GM23248 (cell line): ENCODE data around the gene RXRA. TPM values are rescaled to one million over a fixed set of nuclear protein-coding genes. Genes with fewer than 3 reads are reported as not detected.

ENCODE experiments used
- DNase-seq: peaks from one replicate; pipeline ENCODE4 v3.0.0-alpha.2; 2015
- H2AFZ ChIP-seq: fragments of 200-600 bp; sonication (generic); 2 replicates; pipeline ENCODE4 v1.6.1; 2016; ENCODE audit warnings: antibody characterized with exemption
- H3F3A ChIP-seq: fragments of 200-600 bp; sonication (generic); 2 replicates; pipeline ENCODE4 v1.6.1; 2016; ENCODE audit warnings: mild to moderate bottlenecking, antibody characterized with exemption, mixed run types; ENCODE audit not compliant: insufficient read depth
- H3K27ac ChIP-seq: fragments of 200-600 bp; sonication (generic); 2 replicates; pipeline ENCODE4 v1.5.1; 2016; ENCODE audit warnings: mild to moderate bottlenecking
- H3K27me3 ChIP-seq: fragments of 200-600 bp; sonication (generic); replicated peaks from 2 replicates; pipeline ENCODE4 v1.6.1; 2016; ENCODE audit warnings: mild to moderate bottlenecking; ENCODE audit not compliant: insufficient read depth
- H3K36me3 ChIP-seq: fragments of 200-600 bp; sonication (generic); 2 replicates; pipeline ENCODE4 v1.6.1; 2016; ENCODE audit warnings: low read depth, mild to moderate bottlenecking
- H3K4me1 ChIP-seq: fragments of 200-600 bp; sonication (generic); 2 replicates; pipeline ENCODE4 v1.6.1; 2016; ENCODE audit warnings: mild to moderate bottlenecking; ENCODE audit not compliant: insufficient read depth
- H3K4me2 ChIP-seq: fragments of 200-600 bp; sonication (generic); one replicate; pipeline ENCODE4 v1.6.1; 2016; ENCODE audit warnings: mild to moderate bottlenecking; ENCODE audit not compliant: unreplicated experiment
- H3K4me3 ChIP-seq: fragments of 200-600 bp; sonication (generic); 2 replicates; pipeline ENCODE4 v1.5.1; 2016; ENCODE audit warnings: mild to moderate bottlenecking
- H3K79me2 ChIP-seq: fragments of 200-600 bp; sonication (generic); 2 replicates; pipeline ENCODE4 v1.6.1; 2016; ENCODE audit warnings: mild to moderate bottlenecking; ENCODE audit not compliant: insufficient read depth
- H3K9ac ChIP-seq: fragments of 200-600 bp; sonication (generic); 2 replicates; pipeline ENCODE4 v1.6.1; 2016; ENCODE audit warnings: mild to moderate bottlenecking
- H3K9me2 ChIP-seq: fragments of 200-600 bp; sonication (generic); 2 replicates; pipeline ENCODE4 v1.6.1; 2016; ENCODE audit warnings: mixed run types, mild to moderate bottlenecking, moderate library complexity; ENCODE audit not compliant: insufficient read depth
- H3K9me3 ChIP-seq: fragments of 200-600 bp; sonication (generic); one replicate; pipeline ENCODE4 v1.6.1; 2017; ENCODE audit warnings: low read depth
- H4K20me1 ChIP-seq: fragments of 200-600 bp; sonication (generic); 2 replicates; pipeline ENCODE4 v1.6.0; 2016; ENCODE audit not compliant: insufficient read depth
- EZH2 ChIP-seq: fragments of 200-600 bp; sonication (generic); IDR thresholded peaks from 2 replicates; pipeline ENCODE4 v1.6.1; 2018; ENCODE audit warnings: antibody characterized with exemption, mild to moderate bottlenecking; ENCODE audit not compliant: insufficient read depth, poor library complexity, severe bottlenecking
- EZH2phosphoT487 ChIP-seq: fragments of 200-600 bp; sonication (generic); IDR thresholded peaks from 2 replicates; pipeline ENCODE4 v1.6.1; 2018; ENCODE audit warnings: antibody characterized with exemption, moderate library complexity, mild to moderate bottlenecking, low read depth; ENCODE audit not compliant: insufficient read depth
- WGBS, 2 experiments: methylation state at CpG; one replicate each; pipeline ENCODE4 v1.1.6; 2015 to 2017; ENCODE audit warnings: low lambda C conversion rate in 2 of 2, low coverage in 1 of 2; ENCODE audit errors: missing lambda C conversion rate in 2 of 2; 5-methylcytosine and 5-hydroxymethylcytosine counted together
- in situ Hi-C: fragments of 300-500 bp; cut with MboI; formaldehyde crosslinking; loops from 2 replicates; pipeline ENCODE4 v1.15.0; 2020
- polyA plus RNA-seq: library from polyadenylated mRNA; unstranded; fragments of >200 nt; fragmentation: Nextera tagmentation; extraction: Ambion mirVana; gene quantifications from 2 replicates; pipeline ENCODE4 v1.2.1, GENCODE V29; 2016
- total RNA-seq: library from RNA; depleted of rRNA; stranded (reverse); fragments of >200 nt; shearing (Covaris generic); gene quantifications from 2 replicates; pipeline ENCODE4 v1.2.3, GENCODE V29; 2014

The RXRA gene
- total and polyA plus RNA-seq, 2 experiments from 2014 or later, result 3.9 to 34.8 TPM

DNA sequence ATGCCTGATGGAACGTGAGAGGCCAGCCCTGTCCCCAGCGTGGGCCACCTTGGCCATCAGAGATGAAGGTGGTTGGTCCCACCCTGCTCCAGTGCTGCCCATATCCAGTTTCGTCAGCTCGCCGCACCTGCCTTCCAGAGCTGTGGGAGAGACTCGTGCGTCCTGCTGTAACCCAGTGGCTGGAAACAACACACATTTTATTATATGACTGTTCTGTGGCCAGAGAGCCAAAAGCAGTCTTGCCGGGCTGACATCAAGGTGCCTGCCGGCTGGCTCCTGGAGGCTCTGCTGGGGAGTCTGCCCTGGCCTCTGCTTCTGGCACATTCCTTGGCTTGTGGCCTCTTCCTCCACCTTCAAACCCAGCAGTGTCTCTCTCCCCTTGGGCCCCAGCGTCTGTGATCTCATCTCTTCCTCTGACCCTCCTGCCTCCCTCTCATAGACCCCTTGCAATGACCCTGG is 94.7 kb downstream of the RXRA start:
- no peaks in the 10 kb centered on the region for H3K9me3 ChIP-seq

DNA sequence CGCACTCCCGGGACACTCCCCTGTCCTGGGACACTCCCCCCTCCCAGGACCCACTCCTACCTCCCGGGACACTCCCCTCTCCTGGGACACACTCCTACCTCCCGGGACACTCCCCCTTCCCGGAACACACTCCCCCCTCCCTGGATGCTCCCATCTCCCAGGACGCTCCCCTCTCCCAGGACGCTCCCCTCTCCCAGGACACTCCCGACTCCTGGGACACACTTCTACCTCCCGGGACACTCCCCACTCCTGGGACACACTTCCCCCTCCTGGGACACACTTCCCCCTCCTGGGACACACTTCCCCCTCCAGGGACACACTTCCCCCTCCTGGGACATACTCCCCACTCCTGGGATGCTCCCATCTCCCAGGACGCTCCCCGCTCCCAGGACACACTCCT is 95.6 kb downstream of the RXRA start:
- in situ Hi-C loops, result loop anchor here (10.0 kb wide), 1 partner anchor 257 kb away; the partner anchor contains the start of gene RNU6ATAC
- Histone ChIP-seq H3K36me3 (no peaks in the 10 kb centered on the region; the same call in 1 of the 2 replicates), H3K9ac (no peak overlapping the region), H3F3A (no peaks in the 10 kb centered on the region), H3K27me3 (no peaks in the 10 kb centered on the region), H3K9me3 (no peaks in the 10 kb centered on the region), H3K27ac (no peak overlapping the region), H2AFZ (no peak overlapping the region), H3K9me2 (no peaks in the 10 kb centered on the region), H4K20me1 (no peaks in the 10 kb centered on the region), H3K4me2 (no peak overlapping the region), H3K4me1 (no peaks in the 10 kb centered on the region), H3K4me3 (no peak overlapping the region), H3K79me2 (no peaks in the 10 kb centered on the region)
- no peak for DNase-seq
- WGBS, 2 experiments, result 93 to 100% methylated on average over 1 to 11 of the region's 11 CpGs
- no peak for TF ChIP-seq EZH2phosphoT487
- no peak for TF ChIP-seq EZH2

More for the DNA sequence above, 94.7 kb downstream of the RXRA start:
- TF ChIP-seq EZH2phosphoT487 (no peak), EZH2 (no peak)
- no peak overlapping the region for H2AFZ ChIP-seq
- H3F3A ChIP-seq, result no peaks in the 10 kb centered on the region
- no peak overlapping the region for H3K9ac ChIP-seq
- H3K27me3 ChIP-seq, result no peaks in the 10 kb centered on the region
- H3K27ac ChIP-seq, result no peak overlapping the region
- no peak for DNase-seq
- H3K36me3 ChIP-seq, result no peaks in the 10 kb centered on the region; the same call in 1 of the 2 replicates
- no peaks in the 10 kb centered on the region for H3K9me2 ChIP-seq
- no peak overlapping the region for H3K4me3 ChIP-seq
- H4K20me1 ChIP-seq, result no peaks in the 10 kb centered on the region
- H3K4me1 ChIP-seq, result no peaks in the 10 kb centered on the region
- 88% methylated on average over 10 of the region's 10 CpGs for WGBS, 2 experiments
- in situ Hi-C loops, result loop anchor here (10.0 kb wide), 1 partner anchor 256 kb away; the partner anchor contains the start of gene RNU6ATAC
- H3K4me2 ChIP-seq, result no peak overlapping the region
- H3K79me2 ChIP-seq, result no peaks in the 10 kb centered on the region

DNA sequence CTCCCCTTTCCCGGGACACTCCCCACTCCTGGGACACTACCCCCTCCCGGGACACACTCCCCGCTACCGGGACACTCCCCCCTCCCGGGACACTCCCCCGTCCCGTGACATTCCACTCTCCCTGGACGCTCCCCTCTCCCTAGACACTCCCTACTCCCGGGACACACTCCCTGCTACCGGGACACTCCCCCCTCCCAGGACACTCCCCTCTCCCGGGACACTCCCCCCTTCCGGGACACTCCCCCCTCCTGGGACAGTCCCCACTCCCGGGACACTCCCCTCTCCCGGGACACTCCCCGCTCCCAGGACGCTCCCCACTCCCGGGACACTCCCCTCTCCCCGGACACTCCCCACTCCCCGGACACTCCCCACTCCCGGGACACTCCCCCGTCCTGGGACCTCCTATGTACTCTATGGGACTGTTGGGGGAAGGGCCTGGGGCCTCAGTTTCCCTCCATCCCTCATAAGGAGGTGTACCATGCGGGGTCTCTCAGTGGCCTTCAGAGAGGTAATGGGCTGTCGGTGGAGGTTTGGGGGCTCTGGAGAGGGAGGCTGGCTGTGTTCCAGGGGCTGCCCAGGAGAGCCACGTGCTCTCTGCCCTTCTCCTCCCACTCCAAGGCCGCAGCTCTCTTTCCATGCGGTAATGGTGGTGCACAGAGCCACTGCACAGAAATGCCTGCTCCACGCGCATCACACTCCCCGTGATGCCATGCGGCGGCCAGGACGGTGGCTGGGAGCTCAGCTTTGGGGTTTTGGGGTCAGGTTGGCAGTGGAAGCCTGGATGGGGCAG is 96.2 kb downstream of the RXRA start:
- Histone ChIP-seq H3K9ac (no peak overlapping the region), H3K27me3 (no peaks in the 10 kb centered on the region), H3F3A (no peaks in the 10 kb centered on the region), H3K27ac (no peak overlapping the region), H4K20me1 (no peaks in the 10 kb centered on the region), H3K4me2 (no peak overlapping the region), H3K9me2 (no peaks in the 10 kb centered on the region), H3K4me3 (no peak overlapping the region), H2AFZ (no peak overlapping the region), H3K9me3 (no peaks in the 10 kb centered on the region), H3K4me1 (no peaks in the 10 kb centered on the region), H3K36me3 (no peaks in the 10 kb centered on the region; the same call in 1 of the 2 replicates), H3K79me2 (no peaks in the 10 kb centered on the region)
- DNase-seq, result peak; percentile 24
- in situ Hi-C loops, result loop anchor here (10.0 kb wide), 1 partner anchor 258 kb away; the partner anchor contains the start of gene RNU6ATAC
- WGBS, 2 experiments, result 50 to 85% methylated on average over 11 to 32 of the region's 32 CpGs
- TF ChIP-seq EZH2, result no peak
- TF ChIP-seq EZH2phosphoT487, result no peak

DNA sequence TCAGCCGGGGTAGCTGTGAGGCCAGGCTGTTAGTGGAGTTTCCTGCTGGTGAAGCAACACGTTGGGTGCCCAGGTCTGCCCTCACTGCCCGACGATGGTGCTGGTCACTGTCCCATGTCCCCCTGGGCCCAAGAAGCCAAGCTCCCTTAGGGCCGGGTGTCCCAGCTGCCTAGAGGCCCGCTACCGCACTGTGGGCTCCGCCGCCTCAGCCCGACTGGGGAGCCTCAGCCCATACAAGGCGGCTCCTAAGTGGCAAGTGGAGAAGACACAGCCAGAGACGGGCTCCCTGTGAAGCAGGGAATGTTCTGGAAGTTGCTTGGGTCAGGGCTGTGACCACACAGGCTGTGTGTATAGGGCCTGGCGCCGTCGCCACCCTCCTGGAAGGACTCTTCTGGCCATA is 96.9 kb downstream of the RXRA start:
- H3K79me2 ChIP-seq, result no peaks in the 10 kb centered on the region
- in situ Hi-C loops, result loop anchor here (10.0 kb wide), 1 partner anchor 258 kb away; the partner anchor contains the start of gene RNU6ATAC
- H3K27ac ChIP-seq, result no peak overlapping the region
- no peaks in the 10 kb centered on the region for H3K4me1 ChIP-seq
- H3K4me3 ChIP-seq, result no peak overlapping the region
- no peak for TF ChIP-seq EZH2phosphoT487
- TF ChIP-seq EZH2, result no peak
- H4K20me1 ChIP-seq, result no peaks in the 10 kb centered on the region
- no peak overlapping the region for H2AFZ ChIP-seq
- no peak overlapping the region for H3K9ac ChIP-seq
- DNase-seq, result no peak
- WGBS, 2 experiments, result 85 to 93% methylated on average over 15 of the region's 15 CpGs
- H3K27me3 ChIP-seq, result no peaks in the 10 kb centered on the region
- no peaks in the 10 kb centered on the region for H3F3A ChIP-seq
- H3K9me3 ChIP-seq, result no peaks in the 10 kb centered on the region
- H3K36me3 ChIP-seq, result no peaks in the 10 kb centered on the region; the same call in 1 of the 2 replicates
- H3K9me2 ChIP-seq, result no peaks in the 10 kb centered on the region
- no peak overlapping the region for H3K4me2 ChIP-seq
